SHP77 treated with DMSO at 0.1 percent for 48 hours (cell line): ENCODE results near the gene WDR86.

Source experiments
- DNase-seq: peaks from one replicate; lab custom pipeline; 2025; lab: John Stamatoyannopoulos, UW

WDR86 gene

DNA sequence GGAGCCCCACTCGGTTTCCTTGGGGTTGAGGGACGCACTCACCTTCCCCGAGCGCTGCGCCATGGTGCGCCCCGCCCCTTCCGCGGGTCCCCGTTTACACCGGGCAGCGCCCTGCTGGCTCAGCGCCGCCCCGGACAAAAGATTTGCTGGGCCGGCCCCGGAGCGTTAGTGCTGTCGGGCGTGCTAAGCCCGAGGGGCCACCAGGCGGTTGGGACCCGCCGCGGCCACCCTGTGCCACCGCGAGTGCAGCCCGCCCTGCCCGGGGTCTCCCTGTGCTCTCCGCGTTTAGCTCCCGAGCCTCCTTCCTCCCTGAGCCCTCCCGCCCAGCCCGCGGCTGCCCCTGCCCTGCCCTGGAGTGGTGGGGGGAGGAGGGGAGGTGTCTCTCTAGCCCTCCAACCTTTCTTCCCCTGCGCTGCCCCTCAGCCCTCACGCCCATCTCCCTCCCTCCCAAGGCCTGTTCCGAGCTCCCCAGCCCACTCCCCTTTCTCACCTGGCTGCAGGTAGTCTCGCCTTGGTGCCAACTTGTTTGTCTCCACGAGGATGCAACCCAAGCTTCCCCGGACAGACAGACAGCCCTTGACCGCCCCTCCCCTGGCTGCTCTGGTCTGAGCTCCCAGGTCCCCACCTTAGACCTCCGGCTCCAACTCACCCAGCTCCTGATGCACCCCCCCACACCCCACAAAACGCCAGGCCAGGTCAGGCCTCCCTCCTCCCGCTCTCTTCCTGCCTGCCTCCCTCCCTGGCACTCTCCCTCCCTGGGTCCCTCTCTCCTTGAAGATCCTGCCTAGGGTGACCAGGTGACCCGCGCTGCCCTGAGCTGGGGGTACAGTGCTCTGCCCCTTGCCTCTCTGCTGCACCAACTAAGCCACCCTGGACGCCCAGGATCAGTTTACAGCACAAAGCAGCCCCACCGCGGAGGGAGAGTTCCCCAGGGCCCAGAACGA lies 30.3 kb upstream of the WDR86 start, which contains the start of gene CRYGN:
TSS of gene CRYGN (minus strand) at position 287 of the 944 bp plus-strand sequence. CDS start at position 63, 224 bp downstream.
- DNase-seq, result no peak

DNA sequence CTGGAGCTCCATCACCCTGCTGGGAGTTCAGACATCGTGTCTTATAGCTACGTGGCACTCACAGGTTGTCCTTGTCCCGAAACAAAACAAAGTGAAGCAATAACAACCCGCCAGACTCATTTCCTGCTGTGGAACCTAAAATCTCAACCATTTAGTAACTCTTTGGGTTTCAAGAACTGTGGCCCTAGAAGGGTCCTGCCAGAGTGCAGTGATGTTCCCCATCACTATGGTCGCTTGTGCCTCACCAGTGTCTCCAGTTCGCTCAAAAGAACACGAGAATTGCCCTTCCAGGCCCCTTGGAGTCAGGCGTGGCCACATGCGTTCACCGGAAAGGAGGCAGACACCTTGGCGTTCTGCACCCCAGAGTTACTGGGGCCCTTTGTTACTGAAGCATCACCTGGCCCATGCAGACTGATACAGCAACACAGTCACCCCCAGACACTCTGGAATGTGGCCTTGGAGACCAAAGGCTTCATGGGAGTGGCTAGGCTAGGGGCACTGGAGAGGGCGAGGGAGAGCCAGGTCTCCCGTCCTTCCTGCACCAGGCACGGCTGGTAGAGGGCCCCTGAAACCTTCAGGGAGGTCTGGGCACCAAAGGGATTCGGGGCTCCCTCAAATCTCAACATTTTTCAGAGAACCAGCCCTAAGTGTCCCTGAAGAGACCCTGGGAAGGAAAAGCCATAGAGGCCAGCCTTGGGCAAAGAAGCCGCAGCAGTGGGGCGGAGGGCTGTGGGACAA lies 29.2 kb upstream of the WDR86 start:
- no peak for DNase-seq

DNA sequence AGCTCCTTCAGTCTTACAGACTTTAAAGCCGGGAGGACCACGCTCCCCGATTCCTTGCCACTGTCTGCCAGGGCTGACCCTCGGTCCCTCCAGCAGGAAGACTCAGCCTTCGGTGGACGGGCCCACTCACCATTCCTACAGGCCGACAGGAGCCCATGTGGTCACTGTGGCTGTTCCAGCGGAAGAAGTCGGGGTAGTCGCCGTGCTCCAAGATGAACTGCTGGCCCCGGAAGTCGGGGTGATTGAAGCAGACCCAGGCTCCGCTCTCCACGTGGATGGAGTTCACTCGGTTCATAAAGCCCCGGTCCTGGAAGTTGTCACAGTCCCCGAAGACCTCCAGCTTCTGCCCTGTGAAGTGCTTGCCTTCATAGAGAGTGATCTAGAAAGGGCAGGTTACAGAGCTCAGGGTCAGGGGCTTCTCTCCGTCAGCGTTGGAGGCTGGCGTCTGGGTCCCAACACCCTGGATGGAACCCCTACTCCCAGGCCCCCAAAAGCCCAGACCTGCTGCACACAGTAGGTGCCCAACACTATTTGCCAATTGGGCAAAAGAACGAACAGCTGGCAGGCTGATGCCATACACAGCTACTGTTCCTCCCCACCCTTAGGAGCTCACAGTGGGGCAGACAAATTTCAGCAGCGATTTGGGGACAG lies 28.2 kb upstream of the WDR86 start:
- no peak for DNase-seq

GRCh38 chr7:151437159-151437553 lies 27.3 kb upstream of the WDR86 start:
- no peak for DNase-seq

- DNase-seq, result no peak
Measured at GRCh38 chr7:151436446-151437158, 26.8 kb upstream of the WDR86 start.

DNA sequence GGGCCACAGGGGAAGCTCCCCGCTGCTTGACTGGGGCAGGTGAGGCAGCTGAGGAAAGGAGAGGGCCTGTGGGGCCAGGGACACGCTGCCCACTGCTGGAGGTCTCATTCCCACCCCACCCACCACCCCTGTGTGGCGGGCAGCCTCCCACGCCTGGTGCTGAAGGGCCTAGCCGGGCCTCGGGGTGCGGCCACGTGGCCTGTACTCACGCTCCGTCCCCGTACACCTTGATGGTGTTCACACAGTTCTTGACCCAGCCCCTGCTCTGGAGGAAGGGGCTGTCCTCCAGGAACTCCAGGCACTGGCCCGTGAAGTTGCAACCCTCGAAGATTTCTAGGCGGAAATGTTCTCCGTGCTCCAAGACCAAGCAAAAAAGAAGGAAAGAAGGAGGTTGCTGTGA lies 26.1 kb upstream of the WDR86 start:
- DNase-seq, result no peak

DNA sequence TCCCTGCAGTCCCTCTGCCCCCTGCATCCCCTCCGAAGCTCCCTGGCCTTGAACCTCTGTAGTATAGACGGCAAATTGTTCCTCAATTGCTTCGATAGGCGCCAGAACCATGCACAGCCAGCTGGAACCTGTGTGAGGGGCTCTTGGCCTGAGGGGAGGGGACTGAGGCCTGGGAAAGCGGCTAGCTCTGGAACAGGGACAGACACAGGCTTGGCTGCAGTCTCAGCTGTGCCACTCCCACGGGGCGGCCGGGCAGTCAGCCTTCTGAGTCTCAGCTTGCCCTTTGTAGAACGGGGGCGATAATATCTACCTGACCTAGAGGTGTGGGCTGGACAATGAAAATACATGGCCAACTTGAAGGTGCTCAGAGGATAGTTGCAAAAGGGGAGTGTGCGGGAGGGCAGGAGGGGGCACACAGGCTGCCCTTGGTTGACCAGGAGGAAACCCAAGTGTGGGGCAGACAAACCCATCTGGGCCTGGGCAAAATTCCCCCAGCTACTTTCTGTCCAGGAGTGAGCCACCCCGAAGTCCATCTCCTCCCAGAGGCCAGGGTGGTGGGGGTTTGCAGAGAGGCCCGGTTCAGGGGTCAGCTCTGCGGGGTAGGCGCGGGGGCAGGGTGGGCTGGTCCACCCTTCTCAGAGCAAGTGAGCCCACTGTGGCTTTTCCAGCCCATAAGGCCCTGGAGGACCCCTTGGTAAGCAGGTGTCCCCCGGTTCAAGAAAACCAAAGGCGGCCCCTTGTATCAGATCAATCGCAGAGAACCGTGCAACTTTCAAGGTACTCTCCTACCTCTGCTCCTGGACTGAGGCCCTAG lies 25.5 kb upstream of the WDR86 start:
- no peak for DNase-seq

GRCh38 chr7:151434549-151434948 lies 24.7 kb upstream of the WDR86 start:
- no peak for DNase-seq

- no peak for DNase-seq
Measured at GRCh38 chr7:151433721-151434400, 24.0 kb upstream of the WDR86 start.

DNA sequence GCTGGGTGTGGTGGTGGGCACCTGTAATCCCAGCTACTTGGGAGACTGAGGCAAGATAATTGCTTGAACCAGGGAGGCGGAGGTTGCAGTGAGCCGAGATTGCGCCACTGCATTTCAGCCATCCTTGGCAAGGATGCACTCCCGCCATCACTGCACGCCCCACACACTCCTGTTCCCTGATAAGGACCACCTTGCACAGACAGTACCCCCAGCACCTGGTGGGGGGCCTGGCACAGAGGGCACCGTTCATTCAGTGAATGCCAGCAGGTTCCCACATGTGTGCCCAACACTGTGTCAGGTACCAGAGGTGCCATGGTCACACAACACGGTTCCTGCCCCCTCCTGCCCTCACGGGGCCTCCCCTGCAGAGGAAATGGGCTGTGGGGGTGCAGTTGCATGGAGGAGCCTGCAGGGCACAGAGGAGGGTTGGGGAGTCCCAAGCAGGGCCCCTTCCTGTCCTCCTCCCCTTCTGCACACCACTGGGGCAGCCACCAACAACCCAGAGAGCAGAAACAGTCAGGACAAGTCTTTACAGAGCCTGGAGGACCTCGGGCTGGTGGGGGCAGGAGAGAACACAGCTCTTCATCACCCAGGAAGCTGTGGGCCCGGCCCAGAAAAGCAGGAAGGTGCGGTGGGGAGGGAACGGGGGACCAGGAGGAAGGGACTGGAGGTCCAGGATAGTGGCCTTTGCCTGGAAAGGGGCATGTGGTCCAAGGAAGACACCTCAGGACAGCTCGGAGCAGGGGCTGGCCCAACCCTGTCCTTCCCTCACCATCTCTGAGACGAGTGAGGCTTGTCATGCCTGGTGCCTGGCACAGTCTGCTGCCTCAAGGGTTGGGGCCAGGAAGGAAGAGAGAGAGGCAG lies 23.1 kb upstream of the WDR86 start:
- no peak for DNase-seq

DNA sequence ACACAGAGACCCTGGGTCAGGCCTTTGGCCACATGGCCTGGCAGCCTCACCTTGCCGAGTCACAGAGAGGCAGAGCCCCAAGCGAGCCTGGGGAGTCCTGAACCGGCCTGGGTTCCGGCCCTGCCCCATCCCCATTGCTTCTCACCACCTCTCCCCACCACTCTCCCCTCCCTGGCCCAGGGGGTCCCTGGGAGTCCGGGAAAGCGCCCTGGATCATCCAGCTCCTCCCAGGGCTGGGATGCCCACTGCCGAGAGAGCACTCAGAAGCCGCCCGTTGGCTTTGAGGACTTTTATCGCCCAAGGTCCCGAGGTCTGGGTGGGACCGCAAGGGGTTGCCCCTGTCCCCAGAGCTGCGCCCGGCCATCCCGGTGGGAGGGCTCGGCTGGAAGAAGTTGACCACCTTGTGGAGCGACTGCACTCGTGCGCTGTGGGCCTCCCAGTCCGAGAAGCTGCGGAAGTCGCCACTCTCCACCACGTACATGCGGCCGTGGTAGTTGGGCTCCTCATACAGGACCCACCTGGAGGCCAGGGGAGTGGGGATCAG lies 22.0 kb upstream of the WDR86 start:
- no peak for DNase-seq

DNA sequence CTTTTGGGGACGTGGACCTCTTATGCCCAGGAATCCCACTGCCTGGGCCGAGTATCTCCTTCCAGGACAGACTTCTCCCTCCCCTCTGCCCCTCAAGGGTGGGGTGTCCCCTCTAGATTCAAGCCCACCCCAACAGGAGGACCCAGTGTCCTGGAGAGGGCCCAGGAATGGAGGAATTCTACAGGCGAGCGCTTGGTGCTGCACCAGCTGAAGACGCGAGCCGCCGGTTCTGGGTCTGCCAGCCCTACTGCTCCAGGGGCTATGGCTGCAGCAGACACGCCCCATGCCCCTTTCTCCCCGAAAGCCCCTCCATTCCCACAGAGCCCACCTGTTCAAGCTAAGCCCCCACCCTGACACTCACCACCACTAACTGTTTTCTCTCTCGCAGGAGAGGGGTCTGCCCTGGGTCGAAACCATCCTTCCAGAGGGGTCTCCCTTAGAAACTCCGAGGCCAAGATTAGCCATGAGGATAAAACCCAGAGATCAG lies 21.5 kb upstream of the WDR86 start:
- no peak for DNase-seq

- no peak for DNase-seq
Measured at GRCh38 chr7:151430391-151431205, 20.8 kb upstream of the WDR86 start.

- peak; percentile 66 for DNase-seq
Measured at GRCh38 chr7:151429560-151430331, 19.9 kb upstream of the WDR86 start.

GRCh38 chr7:151429237-151429559 lies 19.4 kb upstream of the WDR86 start:
- DNase-seq, result no peak

DNA sequence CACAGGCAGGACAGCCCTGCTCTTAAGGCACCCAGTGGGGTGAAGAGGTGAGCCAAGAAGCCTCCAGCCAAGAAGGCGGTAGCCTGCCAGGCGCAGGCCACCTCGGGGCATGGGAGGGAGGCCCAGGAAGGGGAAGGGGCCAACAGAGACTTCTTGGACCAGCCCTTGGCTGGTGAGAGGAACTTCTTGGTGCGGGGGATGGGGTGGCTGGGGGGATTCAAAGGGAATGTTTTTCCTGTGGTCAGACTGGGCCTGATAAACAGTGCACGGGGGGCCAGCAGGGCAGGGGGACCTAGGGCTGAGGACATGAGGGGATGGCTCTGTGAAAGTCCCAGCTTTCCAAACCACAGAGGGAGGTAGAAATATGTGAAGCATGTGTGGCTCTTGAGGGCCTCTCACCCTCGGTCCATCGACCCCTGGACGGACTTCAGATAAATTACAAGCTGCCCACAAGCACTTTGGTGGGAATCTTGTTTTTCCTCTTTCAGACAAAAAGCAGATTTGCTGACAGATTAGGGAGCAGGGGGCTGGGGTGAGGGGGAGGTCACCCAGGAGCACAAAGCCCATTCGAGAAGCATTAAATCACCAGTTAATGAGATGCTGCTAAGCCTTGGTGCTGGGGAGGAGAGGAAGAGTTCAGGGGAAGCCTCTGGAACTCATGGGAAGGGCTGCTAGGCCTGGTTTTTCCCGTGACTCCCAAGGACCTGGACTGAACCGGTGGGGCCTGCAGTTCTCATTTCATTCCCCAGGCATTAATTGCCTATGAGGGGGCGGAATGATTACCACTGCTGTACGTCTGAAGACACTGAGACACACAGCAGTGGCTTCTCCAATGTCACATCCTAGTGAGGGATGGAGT lies 18.8 kb upstream of the WDR86 start:
- no peak for DNase-seq
